Coronary artery (tissue), 2 donors: ENCODE results near the gene KCNQ2.

Experiments
- DNase-seq: peaks from one replicate; pipeline ENCODE4 v3.0.0-alpha.2; 2017; ENCODE audit warnings: low spot score
- H3K27ac ChIP-seq, 2 donors: fragments of 200-600 bp; sonication (generic); one replicate each; pipeline ENCODE4 v1.5.1; 2016 to 2019
- H3K4me3 ChIP-seq: fragments of 200-600 bp; sonication (generic); 2 replicates; pipeline ENCODE4 v1.5.1; 2016; ENCODE audit warnings: mild to moderate bottlenecking, moderate library complexity
- CTCF ChIP-seq: fragments of 200-600 bp; sonication (generic); IDR thresholded peaks from one replicate; pipeline ENCODE4 v1.5.1; 2019; ENCODE audit warnings: antibody characterized with exemption

The KCNQ2 gene

GRCh38 chr20:63469019-63469712 is 3.3 kb downstream of the KCNQ2 start:
- TF ChIP-seq CTCF = no peak
- DNase-seq = no peak
- no peak overlapping the region for H3K27ac ChIP-seq
- no peak overlapping the region for H3K4me3 ChIP-seq

GRCh38 chr20:63468421-63468820 is 4.0 kb downstream of the KCNQ2 start:
- no peak for DNase-seq
- TF ChIP-seq CTCF = no peak
- Histone ChIP-seq H3K4me3 (no peak overlapping the region), H3K27ac (no peak overlapping the region)

GRCh38 chr20:63467294-63468083 is 5.0 kb downstream of the KCNQ2 start:
- H3K4me3 ChIP-seq = no peak overlapping the region
- TF ChIP-seq CTCF = no peak
- no peak for DNase-seq

GRCh38 chr20:63466861-63467260 is 5.6 kb downstream of the KCNQ2 start:
- TF ChIP-seq CTCF = no peak
- DNase-seq = no peak
- Histone ChIP-seq H3K4me3 (no peak overlapping the region), H3K27ac (no peak overlapping the region)

More at GRCh38 chr20:63467294-63468083, 5.0 kb downstream of the KCNQ2 start:
- H3K27ac ChIP-seq = no peak overlapping the region

- Histone ChIP-seq H3K27ac (no peak overlapping the region), H3K4me3 (no peak overlapping the region)
- no peak for TF ChIP-seq CTCF
- no peak for DNase-seq
These were observed 6.1 kb downstream of the KCNQ2 start for GRCh38 chr20:63466250-63466825.

GRCh38 chr20:63465380-63466249 is 6.8 kb downstream of the KCNQ2 start:
- no peak overlapping the region for H3K27ac ChIP-seq
- H3K4me3 ChIP-seq = no peak overlapping the region

More at GRCh38 chr20:63465380-63466249, 6.8 kb downstream of the KCNQ2 start:
- no peak for TF ChIP-seq CTCF
- no peak for DNase-seq
